GM18858 (cell line): ENCODE measurements around the gene PTPRM.

Experiments used
- ATAC-seq: cut with Tn5 transposase; IDR thresholded peaks from one replicate; pipeline ENCODE4 v1.9.1; 2021; ENCODE audit not compliant: unreplicated experiment

Gene PTPRM

DNA sequence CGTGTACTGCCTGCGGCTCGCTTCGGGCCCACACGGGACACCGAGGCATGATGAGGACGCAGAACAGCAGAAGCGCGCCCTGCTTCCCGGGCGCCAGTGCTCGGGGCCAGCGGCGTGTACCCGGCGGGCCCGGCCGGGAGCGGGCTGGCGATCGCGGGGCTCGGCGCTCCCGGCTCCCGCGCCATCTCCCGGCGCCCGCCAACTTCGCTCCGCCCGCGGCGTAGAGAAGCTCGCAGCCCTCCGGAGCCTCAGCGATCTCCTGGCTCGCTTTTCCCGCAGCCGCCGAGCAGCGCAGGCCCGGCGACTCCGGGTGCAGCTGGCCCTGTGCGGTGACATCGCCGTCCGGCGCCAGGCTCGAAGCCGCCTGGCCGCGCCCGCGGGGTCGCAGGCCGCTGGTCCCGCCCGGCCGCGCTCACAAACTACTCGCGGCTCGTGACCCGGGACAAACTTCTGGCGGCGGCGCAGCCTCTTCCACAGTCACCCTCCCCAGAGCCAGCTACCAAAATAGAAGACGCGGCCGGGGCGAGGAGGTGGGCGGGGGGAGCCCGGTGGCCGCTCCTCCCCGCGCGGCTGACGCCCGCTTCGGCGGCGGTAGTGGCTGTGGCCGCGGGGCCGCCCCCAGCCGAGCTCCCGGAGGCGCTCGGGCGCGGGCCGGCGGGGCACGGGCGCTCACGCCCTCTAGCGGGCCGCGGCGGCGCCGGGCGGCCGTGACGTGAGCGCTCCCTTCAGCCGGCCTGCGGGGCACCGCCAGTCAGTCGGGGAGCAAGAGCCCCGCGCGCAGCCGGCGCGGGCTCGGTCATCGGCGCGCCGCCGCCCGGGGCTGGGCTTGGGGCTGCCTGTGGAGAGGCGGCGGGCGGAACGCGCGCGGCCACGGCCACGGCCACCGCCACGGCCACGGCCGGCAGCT, at the start of gene PTPRM:
PTPRM (plus strand) TSS at position 750 of the 907 bp plus-strand sequence. CDS start 503 bp downstream, outside the sequence.
- ATAC-seq, result peak; percentile 84

- no peak for ATAC-seq
These were observed 49.3 kb upstream of the PTPRM start for GRCh38 chr18:7517852-7518251.

DNA sequence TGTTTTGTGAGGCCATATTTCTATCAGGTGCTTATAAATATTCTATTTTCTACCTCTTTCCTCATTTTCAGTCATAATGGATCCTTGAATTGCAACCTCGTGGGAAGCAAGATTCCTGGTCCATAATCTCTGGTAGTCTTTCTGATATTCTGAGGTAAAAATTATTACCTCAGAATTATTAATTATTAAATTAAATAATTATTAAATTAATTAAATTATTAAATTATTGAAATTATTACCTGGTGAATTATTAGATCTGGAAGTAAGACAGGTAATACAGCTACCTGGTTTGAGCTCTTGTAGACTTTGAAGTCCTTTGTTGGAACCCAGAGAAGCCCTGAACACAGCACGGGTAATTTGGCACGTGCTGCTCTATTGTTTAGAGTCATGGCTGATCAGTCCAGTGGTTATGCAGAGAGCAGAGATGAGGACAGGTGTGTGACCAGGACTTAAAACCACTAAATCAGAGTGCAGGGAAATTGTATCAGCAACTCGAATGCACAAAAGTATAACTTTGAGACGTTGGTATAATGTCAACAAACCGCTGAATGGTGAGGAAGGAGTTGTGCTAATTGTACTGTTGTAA, 46.8 kb upstream of the PTPRM start:
- ATAC-seq, result no peak

DNA sequence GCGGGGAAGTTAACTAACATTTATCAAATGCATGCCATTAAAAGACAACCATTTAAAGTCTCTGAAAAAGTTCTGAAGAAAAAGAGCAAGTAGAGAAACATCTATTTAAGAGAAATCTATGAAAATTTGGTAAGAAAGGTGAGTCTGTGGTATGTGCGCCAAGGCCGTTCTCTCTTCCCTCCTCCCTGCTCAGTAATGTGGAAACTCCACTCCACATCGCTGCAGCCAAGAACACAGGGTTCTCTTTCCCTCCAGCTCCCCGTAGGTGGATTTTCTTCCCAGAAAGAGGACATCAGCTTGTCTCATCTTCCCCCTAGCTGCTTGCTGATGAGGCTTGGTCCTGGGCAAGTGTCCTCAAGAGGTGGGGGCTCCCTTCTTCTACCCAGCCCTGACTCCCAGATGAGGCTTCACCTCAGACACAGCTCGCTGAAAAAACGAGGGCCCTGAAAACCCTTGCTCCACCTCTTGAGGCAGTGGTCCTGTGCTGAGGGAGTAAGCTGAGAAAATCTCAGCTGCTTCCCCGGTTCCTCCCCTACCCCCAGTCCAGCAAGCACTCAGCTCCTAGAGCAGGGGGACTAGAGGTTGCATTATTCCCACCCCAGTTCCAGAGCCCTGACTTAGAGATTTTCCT, 45.8 kb upstream of the PTPRM start:
- no peak for ATAC-seq

GRCh38 chr18:7523772-7524171, 43.3 kb upstream of the PTPRM start:
- ATAC-seq, result no peak

- ATAC-seq, result no peak
These were observed 42.3 kb upstream of the PTPRM start for GRCh38 chr18:7524786-7525185.

- ATAC-seq, result no peak
These were observed 34.2 kb upstream of the PTPRM start for GRCh38 chr18:7532942-7533341.

- ATAC-seq, result no peak
These were observed 31.5 kb upstream of the PTPRM start for GRCh38 chr18:7535436-7536205.

GRCh38 chr18:7537145-7537544, 30.0 kb upstream of the PTPRM start:
- no peak for ATAC-seq

- ATAC-seq, result no peak
These were observed 25.3 kb upstream of the PTPRM start for GRCh38 chr18:7541835-7542234.

GRCh38 chr18:7544686-7545085, 22.4 kb upstream of the PTPRM start:
- ATAC-seq, result no peak

DNA sequence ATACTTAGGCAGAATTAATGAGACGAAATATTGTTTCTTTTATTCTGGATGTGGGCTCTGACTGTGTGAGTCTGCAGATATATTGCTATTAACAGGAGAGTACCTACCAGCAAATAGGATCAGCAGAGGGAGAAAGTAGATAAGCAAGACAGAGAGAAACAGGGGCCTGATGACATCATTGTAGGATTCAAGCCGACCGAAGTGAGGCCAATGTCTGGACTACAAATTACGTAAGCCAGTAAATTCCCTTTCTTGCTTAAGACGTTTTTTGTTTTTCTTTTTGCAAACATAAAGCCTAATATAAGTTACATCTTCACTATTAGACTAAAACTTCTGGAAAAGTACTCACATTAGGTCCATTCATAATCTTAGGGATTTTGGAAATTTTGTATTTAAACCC, 21.4 kb upstream of the PTPRM start:
- no peak for ATAC-seq

GRCh38 chr18:7548221-7548620, 18.9 kb upstream of the PTPRM start:
- no peak for ATAC-seq

GRCh38 chr18:7548721-7549120, 18.4 kb upstream of the PTPRM start:
- no peak for ATAC-seq

DNA sequence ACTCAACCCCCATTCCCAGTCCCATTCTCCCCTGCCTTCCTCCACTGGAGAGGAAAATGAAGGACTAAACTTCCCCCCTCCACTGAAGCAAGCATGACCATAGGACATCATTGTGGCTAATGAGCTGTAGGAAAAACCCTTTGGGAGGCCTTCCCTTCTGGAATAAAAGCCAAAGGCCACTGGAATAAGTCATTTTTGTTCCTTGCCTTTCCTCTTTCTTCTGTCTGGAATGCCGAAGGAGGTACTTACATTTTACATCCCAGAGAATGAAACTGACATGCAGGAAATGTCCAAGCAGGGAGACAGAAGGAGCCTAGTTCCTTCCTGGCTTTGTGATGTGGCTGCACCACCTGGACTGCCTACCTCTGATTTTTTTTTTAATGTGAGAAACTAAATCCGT, 9.1 kb upstream of the PTPRM start:
- ATAC-seq, result no peak

- no peak for ATAC-seq
These were observed 8.3 kb upstream of the PTPRM start for GRCh38 chr18:7558769-7559168.

- no peak for ATAC-seq
These were observed 7.3 kb upstream of the PTPRM start for GRCh38 chr18:7559709-7560319.

- no peak for ATAC-seq
These were observed 5.1 kb upstream of the PTPRM start for GRCh38 chr18:7561909-7562460.

- ATAC-seq, result no peak
These were observed 4.6 kb upstream of the PTPRM start for GRCh38 chr18:7562491-7562890.

DNA sequence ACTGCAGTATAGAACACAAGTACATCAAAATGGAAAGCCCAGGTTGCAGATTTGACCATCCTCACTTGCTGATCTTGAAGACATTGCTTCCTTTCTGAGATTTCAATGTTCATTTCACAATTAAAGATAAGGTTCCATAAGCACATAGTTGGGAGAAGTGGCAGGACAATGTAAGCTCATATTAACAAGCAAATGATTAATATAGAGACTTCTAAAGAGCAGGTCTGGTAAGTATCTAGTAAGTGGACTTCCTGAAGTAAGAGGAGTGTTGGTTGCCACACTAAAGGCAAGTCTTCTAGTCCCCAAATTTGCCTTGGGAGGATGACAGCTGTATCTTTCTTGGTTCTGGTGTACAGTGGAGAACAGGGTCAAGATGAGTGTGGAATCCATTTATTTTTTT, 1.4 kb upstream of the PTPRM start:
- no peak for ATAC-seq

- ATAC-seq, result no peak
These were observed 911 bp upstream of the PTPRM start for GRCh38 chr18:7566244-7566566.
